Transverse colon (tissue), 4 donors: ENCODE data around the gene SLC22A14. TPM values are rescaled to one million over a fixed set of nuclear protein-coding genes. Genes with fewer than 3 reads are reported as not detected.

Source experiments
- DNase-seq: peaks from one replicate; pipeline ENCODE4 v3.0.0-alpha.2; 2019
- H3K27ac ChIP-seq, 4 donors: fragments of 200-600 bp; sonication (generic); 2 replicates each; pipeline ENCODE4 v1.5.1; 2016 to 2018; ENCODE audit warnings: inconsistent platforms in 4 of 4
- H3K27me3 ChIP-seq: fragments of 200-600 bp; sonication (generic); 2 replicates; pipeline ENCODE4 v1.5.1; 2017; ENCODE audit warnings: inconsistent platforms
- H3K36me3 ChIP-seq, 4 donors: fragments of 200-600 bp; sonication (generic); 2 replicates each; pipeline ENCODE4 v1.5.1; 2017 to 2019; ENCODE audit warnings: inconsistent platforms in 4 of 4
- H3K4me1 ChIP-seq, 4 donors: fragments of 200-600 bp; sonication (generic); 2 replicates each; pipeline ENCODE4 v1.5.1; 2017 to 2020; ENCODE audit warnings: inconsistent platforms in 4 of 4
- H3K4me3 ChIP-seq, 4 donors: fragments of 200-600 bp; sonication (generic); 1 replicate in 1 of 4; 2 replicates in 3 of 4; pipeline versions ENCODE4 v1.5.1 to v1.6.1; 2017 to 2019; ENCODE audit warnings: inconsistent platforms in 4 of 4
- H3K9me3 ChIP-seq, 2 donors: fragments of 200-600 bp; sonication (generic); 2 replicates each; pipeline ENCODE4 v1.5.1; 2017 to 2019; ENCODE audit warnings: inconsistent platforms in 2 of 2
- EP300 ChIP-seq: sonication (generic); formaldehyde crosslinking; IDR thresholded peaks from one replicate; pipeline ENCODE4 v1.6.1; 2017; ENCODE audit warnings: antibody characterized with exemption, low read depth
- POLR2A ChIP-seq: fragments of 450-650 bp; IDR thresholded peaks from one replicate; pipeline ENCODE4 v1.6.1; 2016; ENCODE audit warnings: antibody characterized with exemption, mild to moderate bottlenecking, moderate library complexity
- POLR2AphosphoS5 ChIP-seq, 3 donors: sonication (generic); formaldehyde crosslinking; IDR thresholded peaks; one replicate each; pipeline ENCODE4 v1.6.1; 2016; ENCODE audit warnings: antibody characterized with exemption in 3 of 3
- WGBS, 2 donors: methylation state at CpG; one replicate each; pipeline ENCODE4 v1.1.5; 2018; ENCODE audit warnings: low coverage in 1 of 2; 5-methylcytosine and 5-hydroxymethylcytosine counted together
- in situ Hi-C, 4 donors: fragments of 200-750 bp; cut with MboI; loops; one replicate each; pipeline versions ENCODE4 v1.15.0 to v1.15.1; 2017; ENCODE audit warnings: low sequenced_read_pairs in 3 of 4, low pct_ligation_motif_present in 1 of 4, low pct_unique_long_range_greater_than_20kb in 1 of 4
- intact Hi-C: fragments of 100-400 bp; cut with DNase I; formaldehyde crosslinking; loops from one replicate; pipeline ENCODE4 v1.15.1; 2023; ENCODE audit warnings: low total_unique reads
- total RNA-seq, 4 donors: library from RNA; depleted of rRNA; stranded (reverse); fragments of >200 nt; gene quantifications; one replicate each; pipeline ENCODE4 v1.1.0, GENCODE V29; 2016
- TF ChIP-seq, protein P1 (sequence below), 5 experiments: fragments of 200-600 bp in 3 of 5; fragments of 450-650 bp in 2 of 5; sonication (generic) in 3 of 5; IDR thresholded peaks; 1 replicate in 2 of 5; 2 replicates in 3 of 5; pipeline ENCODE4 v1.5.1; 2016 to 2017; ENCODE audit warnings: antibody characterized with exemption in 5 of 5, inconsistent platforms in 3 of 5, mild to moderate bottlenecking in 2 of 5, moderate library complexity in 1 of 5

The SLC22A14 gene
- total RNA-seq, 4 donors from 2014 or later: 0.48 TPM; not detected in 3

DNA sequence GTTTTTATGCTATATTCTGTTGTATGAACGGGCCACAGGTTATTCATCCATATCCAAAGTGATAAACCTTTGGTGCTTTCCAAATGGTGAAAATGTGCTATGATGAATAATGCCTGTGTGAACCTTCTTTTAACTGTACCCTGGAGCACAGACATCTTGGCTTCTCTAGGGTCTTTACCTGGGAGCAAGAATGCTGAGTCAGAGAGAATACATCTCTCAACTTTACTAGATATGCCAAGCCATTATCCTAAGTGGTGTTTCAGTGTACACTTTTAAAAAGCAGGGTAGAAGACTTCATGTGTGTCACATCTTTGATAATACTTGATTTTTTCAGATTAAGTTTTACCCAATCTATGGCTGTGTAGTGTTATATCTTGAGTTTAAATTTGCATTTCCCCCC lies 41.0 kb downstream of the SLC22A14 start:
- H3K4me3 ChIP-seq: no peak overlapping the region
- intact Hi-C loops: no loop called here

DNA sequence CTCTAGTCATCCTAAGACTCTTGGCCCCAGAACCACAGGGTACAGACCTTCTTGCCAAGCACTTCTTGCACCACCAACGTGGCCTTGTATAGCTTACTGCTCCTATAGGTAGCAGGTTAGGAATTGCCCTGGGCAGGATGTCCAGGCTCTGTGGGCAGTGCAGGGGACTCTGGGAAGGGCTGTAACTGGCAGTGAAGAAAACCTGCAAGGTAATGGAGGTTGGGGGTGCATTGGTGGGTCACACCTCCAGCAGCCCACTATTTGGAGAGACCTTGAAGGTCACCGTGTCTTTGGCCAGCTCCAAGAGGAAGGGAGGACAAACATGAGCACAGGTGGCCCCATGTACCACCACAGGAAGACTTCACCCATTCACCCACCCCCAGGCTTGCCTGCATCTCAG lies 43.2 kb downstream of the SLC22A14 start:
- in situ Hi-C loops: no loop called here
- H3K4me1 ChIP-seq: no peaks in the 10 kb centered on the region
- 56% methylated on average over 1 of the region's 2 CpGs; no CpG with 5 or more reads in 1 of the 2 donors for WGBS, 2 donors
- intact Hi-C loops: no loop called here
- TF ChIP-seq, protein P1, sequence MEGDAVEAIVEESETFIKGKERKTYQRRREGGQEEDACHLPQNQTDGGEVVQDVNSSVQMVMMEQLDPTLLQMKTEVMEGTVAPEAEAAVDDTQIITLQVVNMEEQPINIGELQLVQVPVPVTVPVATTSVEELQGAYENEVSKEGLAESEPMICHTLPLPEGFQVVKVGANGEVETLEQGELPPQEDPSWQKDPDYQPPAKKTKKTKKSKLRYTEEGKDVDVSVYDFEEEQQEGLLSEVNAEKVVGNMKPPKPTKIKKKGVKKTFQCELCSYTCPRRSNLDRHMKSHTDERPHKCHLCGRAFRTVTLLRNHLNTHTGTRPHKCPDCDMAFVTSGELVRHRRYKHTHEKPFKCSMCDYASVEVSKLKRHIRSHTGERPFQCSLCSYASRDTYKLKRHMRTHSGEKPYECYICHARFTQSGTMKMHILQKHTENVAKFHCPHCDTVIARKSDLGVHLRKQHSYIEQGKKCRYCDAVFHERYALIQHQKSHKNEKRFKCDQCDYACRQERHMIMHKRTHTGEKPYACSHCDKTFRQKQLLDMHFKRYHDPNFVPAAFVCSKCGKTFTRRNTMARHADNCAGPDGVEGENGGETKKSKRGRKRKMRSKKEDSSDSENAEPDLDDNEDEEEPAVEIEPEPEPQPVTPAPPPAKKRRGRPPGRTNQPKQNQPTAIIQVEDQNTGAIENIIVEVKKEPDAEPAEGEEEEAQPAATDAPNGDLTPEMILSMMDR (IDR thresholded peaks at IDR 0.05): no peak
- TF ChIP-seq POLR2A (no peak), EP300 (no peak), POLR2AphosphoS5 (IDR thresholded peaks at IDR 0.05) (no peak)
- H3K9me3 ChIP-seq: no peaks in the 10 kb centered on the region
- no peaks in the 10 kb centered on the region for H3K36me3 ChIP-seq
- no peaks in the 10 kb centered on the region for H3K27me3 ChIP-seq
- no peak overlapping the region for H3K4me3 ChIP-seq
- no peak overlapping the region for H3K27ac ChIP-seq
- no peak for DNase-seq

More for the DNA sequence above, 41.0 kb downstream of the SLC22A14 start:
- Histone ChIP-seq H3K36me3 (no peaks in the 10 kb centered on the region), H3K4me1 (no peaks in the 10 kb centered on the region), H3K27ac (no peak overlapping the region), H3K27me3 (no peaks in the 10 kb centered on the region), H3K9me3 (no peaks in the 10 kb centered on the region)
- no peak for DNase-seq
- in situ Hi-C loops: no loop called here
- no peak for TF ChIP-seq POLR2AphosphoS5 (IDR thresholded peaks at IDR 0.05)
- TF ChIP-seq POLR2A: no peak
- TF ChIP-seq, protein P1 (IDR thresholded peaks at IDR 0.05): no peak
- no peak for TF ChIP-seq EP300
- 75 to 83% methylated on average over 1 of the region's 1 CpG for WGBS, 2 donors

DNA sequence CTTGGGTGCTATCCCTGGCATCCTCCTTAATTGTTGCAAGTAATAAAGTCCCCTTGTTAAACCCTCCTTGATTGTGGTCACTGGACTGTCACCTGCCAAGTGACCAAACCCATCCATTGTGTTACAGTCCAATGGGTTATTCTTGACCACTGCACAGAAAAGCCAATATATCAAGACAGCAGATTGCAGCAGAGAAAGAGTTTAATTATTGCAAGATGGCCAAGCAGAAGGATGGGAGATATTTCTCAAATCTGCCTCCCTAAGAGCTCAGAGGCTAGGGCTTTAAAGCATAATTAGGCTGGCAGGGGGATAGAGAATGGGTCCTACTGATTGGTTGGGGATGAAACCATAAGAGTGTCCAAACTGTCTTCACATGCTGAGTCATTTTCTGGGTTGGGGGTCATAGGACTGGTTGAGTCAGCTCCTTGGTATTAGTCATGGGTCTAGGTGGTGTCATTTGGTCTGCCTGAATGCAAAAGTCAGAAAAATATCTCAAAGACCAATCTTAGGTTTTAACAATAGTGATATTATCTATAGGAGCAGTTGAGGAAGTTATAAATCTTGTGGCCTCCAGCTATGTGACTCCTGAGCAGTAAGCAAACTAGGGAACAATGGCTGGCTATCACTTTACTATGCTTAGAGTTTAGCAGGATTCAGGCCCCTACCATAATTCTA lies 45.4 kb downstream of the SLC22A14 start:
- intact Hi-C loops: no loop called here
- DNase-seq: no peak
- Histone ChIP-seq H3K4me1 (no peaks in the 10 kb centered on the region), H3K9me3 (no peaks in the 10 kb centered on the region), H3K27me3 (no peaks in the 10 kb centered on the region), H3K4me3 (no peak overlapping the region), H3K36me3 (no peaks in the 10 kb centered on the region), H3K27ac (no peak overlapping the region)
- in situ Hi-C loops: no loop called here
- TF ChIP-seq POLR2A (no peak), EP300 (no peak)
- TF ChIP-seq, protein P1 (IDR thresholded peaks at IDR 0.05): no peak

DNA sequence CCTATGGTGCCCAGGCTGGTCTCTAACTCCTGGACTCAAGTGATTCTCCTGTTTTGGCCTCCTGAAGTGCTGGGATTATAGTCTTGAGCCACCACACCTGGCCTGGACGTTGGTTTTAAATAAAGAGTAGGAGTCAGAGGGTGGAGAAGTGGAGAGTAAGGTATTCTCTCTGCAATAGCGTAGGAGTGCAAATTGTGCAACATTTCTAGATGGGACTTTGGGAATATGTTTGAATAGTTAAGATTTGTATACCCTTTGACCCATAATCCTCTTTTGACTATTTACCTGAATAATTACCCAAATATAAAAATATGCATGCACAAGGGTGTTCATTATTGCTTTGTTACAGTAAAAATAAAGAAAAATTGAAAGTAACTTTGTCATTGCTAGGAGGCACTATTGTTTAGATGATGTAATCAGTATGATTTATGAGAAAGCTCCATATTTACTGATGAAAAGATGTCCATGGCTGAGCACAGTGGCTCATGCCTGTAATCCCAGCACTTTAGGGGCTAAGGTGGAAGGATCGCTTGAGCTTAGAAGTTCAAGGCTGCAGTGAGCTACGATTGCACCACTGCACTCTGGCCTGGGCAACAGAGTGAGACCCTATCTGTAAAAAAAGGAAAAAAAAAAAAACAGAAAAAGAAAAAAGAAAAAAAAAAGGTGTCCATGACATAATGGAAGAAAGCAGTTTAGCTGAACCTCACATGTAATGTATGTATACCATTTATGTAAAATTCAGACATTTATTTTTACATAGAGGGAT lies 49.3 kb downstream of the SLC22A14 start:
- H3K9me3 ChIP-seq: no peaks in the 10 kb centered on the region
- no peak for DNase-seq
- no peak overlapping the region for H3K27ac ChIP-seq
- intact Hi-C loops (no loop called here), in situ Hi-C loops (no loop called here)
- no peak for TF ChIP-seq POLR2AphosphoS5 (IDR thresholded peaks at IDR 0.05)
- no peak for TF ChIP-seq POLR2A
- TF ChIP-seq, protein P1 (IDR thresholded peaks at IDR 0.05): no peak
- no peak for TF ChIP-seq EP300
- WGBS, 2 donors: 62 to 76% methylated on average over 3 to 4 of the region's 4 CpGs
- no peaks in the 10 kb centered on the region for H3K4me1 ChIP-seq
- no peaks in the 10 kb centered on the region for H3K27me3 ChIP-seq
- H3K36me3 ChIP-seq: no peaks in the 10 kb centered on the region
- H3K4me3 ChIP-seq: no peak overlapping the region
